Measurements from ENCODE around the gene HSPA14. TPM values are rescaled to one million over a fixed set of nuclear protein-coding genes. Genes with fewer than 3 reads are reported as not detected.
"Not testable (repeated sequence)": the region's sequence is repeated elsewhere in the genome, so short reads cannot be mapped to it uniquely, and the experiment has no call there.

The HSPA14 gene
- total RNA-seq, 1 donor = 11.9 TPM

- Histone ChIP-seq H4K20me1 (ENCODE audit: insufficient read depth, low read length) (no peaks in the 10 kb centered on the region), H3K4me2 (ENCODE audit: insufficient read depth, low read length) (no peak overlapping the region)
- TF ChIP-seq CTCF (IDR thresholded peaks at IDR 0.05; ENCODE audit: extremely low read depth, low read depth, low read length) = no peak
Observed at GRCh38 chr10:14859043-14859442, 20.9 kb downstream of the HSPA14 start.

GRCh38 chr10:14859775-14860174 lies 21.7 kb downstream of the HSPA14 start:
- Histone ChIP-seq H3K4me1 (ENCODE audit: insufficient read depth, low read length) (no peaks in the 10 kb centered on the region), H3K4me2 (ENCODE audit: insufficient read depth, low read length) (no peak overlapping the region), H3K9me3 (ENCODE audit: low read depth, low read length) (no peaks in the 10 kb centered on the region), H4K20me1 (ENCODE audit: insufficient read depth, low read length) (no peaks in the 10 kb centered on the region), H2AFZ (ENCODE audit: low read length) (no peak overlapping the region), H3K79me2 (ENCODE audit: insufficient read depth, low read length) (no peaks in the 10 kb centered on the region), H3K27ac (ENCODE audit: low read depth, low read length) (no peak overlapping the region), H3K36me3 (ENCODE audit: insufficient read depth, low read length) (peaks cover 2% of the 10 kb centered on the region), H3K27me3 (ENCODE audit: insufficient read depth, low read length) (no peaks in the 10 kb centered on the region), H3K4me3 (ENCODE audit: insufficient read depth, low read length) (no peak overlapping the region)
- DNase-seq (ENCODE audit: insufficient read length, low spot score, missing footprints) = peak; percentile 27
- TF ChIP-seq CTCF (IDR thresholded peaks at IDR 0.05; ENCODE audit: extremely low read depth, low read depth, low read length) = no peak

More at GRCh38 chr10:14859043-14859442, 20.9 kb downstream of the HSPA14 start:
- H2AFZ ChIP-seq (ENCODE audit: low read length) = no peak overlapping the region
- H3K4me3 ChIP-seq (ENCODE audit: insufficient read depth, low read length) = no peak overlapping the region
- peaks cover 2% of the 10 kb centered on the region for H3K36me3 ChIP-seq (ENCODE audit: insufficient read depth, low read length)
- H3K27me3 ChIP-seq (ENCODE audit: insufficient read depth, low read length) = no peaks in the 10 kb centered on the region
- H3K79me2 ChIP-seq (ENCODE audit: insufficient read depth, low read length) = no peaks in the 10 kb centered on the region
- no peaks in the 10 kb centered on the region for H3K9me3 ChIP-seq (ENCODE audit: low read depth, low read length)
- DNase-seq (ENCODE audit: insufficient read length, low spot score, missing footprints) = no peak
- H3K4me1 ChIP-seq (ENCODE audit: insufficient read depth, low read length) = no peaks in the 10 kb centered on the region
- H3K27ac ChIP-seq (ENCODE audit: low read depth, low read length) = no peak overlapping the region

- TF ChIP-seq CTCF (IDR thresholded peaks at IDR 0.05; ENCODE audit: extremely low read depth, low read depth, low read length) = no peak
- Histone ChIP-seq H3K4me2 (ENCODE audit: insufficient read depth, low read length) (no peak overlapping the region), H3K9me3 (ENCODE audit: low read depth, low read length) (no peaks in the 10 kb centered on the region), H3K79me2 (ENCODE audit: insufficient read depth, low read length) (no peaks in the 10 kb centered on the region), H2AFZ (ENCODE audit: low read length) (no peak overlapping the region), H3K4me3 (ENCODE audit: insufficient read depth, low read length) (no peak overlapping the region), H3K36me3 (ENCODE audit: insufficient read depth, low read length) (peaks cover 2% of the 10 kb centered on the region), H3K27ac (ENCODE audit: low read depth, low read length) (no peak overlapping the region), H3K27me3 (ENCODE audit: insufficient read depth, low read length) (no peaks in the 10 kb centered on the region), H4K20me1 (ENCODE audit: insufficient read depth, low read length) (no peaks in the 10 kb centered on the region), H3K4me1 (ENCODE audit: insufficient read depth, low read length) (no peaks in the 10 kb centered on the region)
- DNase-seq (ENCODE audit: insufficient read length, low spot score, missing footprints) = no peak
Observed at GRCh38 chr10:14860791-14861190, 22.7 kb downstream of the HSPA14 start.

GRCh38 chr10:14864466-14864865 lies 26.4 kb downstream of the HSPA14 start:
- peaks cover 14% of the 10 kb centered on the region for H3K36me3 ChIP-seq (ENCODE audit: insufficient read depth, low read length)
- not testable (repeated sequence) for H2AFZ ChIP-seq (ENCODE audit: low read length); H4K20me1 ChIP-seq (ENCODE audit: insufficient read depth, low read length); H3K4me2 ChIP-seq (ENCODE audit: insufficient read depth, low read length); H3K27me3 ChIP-seq (ENCODE audit: insufficient read depth, low read length); H3K27ac ChIP-seq (ENCODE audit: low read depth, low read length); H3K4me1 ChIP-seq (ENCODE audit: insufficient read depth, low read length); H3K79me2 ChIP-seq (ENCODE audit: insufficient read depth, low read length); H3K9me3 ChIP-seq (ENCODE audit: low read depth, low read length); H3K4me3 ChIP-seq (ENCODE audit: insufficient read depth, low read length); DNase-seq (ENCODE audit: insufficient read length, low spot score, missing footprints)

- H3K27me3 ChIP-seq (ENCODE audit: insufficient read depth, low read length); DNase-seq (ENCODE audit: insufficient read length, low spot score, missing footprints); H3K4me1 ChIP-seq (ENCODE audit: insufficient read depth, low read length); H3K79me2 ChIP-seq (ENCODE audit: insufficient read depth, low read length); H3K4me2 ChIP-seq (ENCODE audit: insufficient read depth, low read length); H3K9me3 ChIP-seq (ENCODE audit: low read depth, low read length); H4K20me1 ChIP-seq (ENCODE audit: insufficient read depth, low read length); H2AFZ ChIP-seq (ENCODE audit: low read length); H3K27ac ChIP-seq (ENCODE audit: low read depth, low read length); H3K4me3 ChIP-seq (ENCODE audit: insufficient read depth, low read length): not testable (repeated sequence)
- H3K36me3 ChIP-seq (ENCODE audit: insufficient read depth, low read length) = peaks cover 14% of the 10 kb centered on the region
Observed at GRCh38 chr10:14864871-14865270, 26.8 kb downstream of the HSPA14 start.

Measured in osteoblast (primary cell).